ENCODE data around the gene ITPK1. TPM values are rescaled to one million over a fixed set of nuclear protein-coding genes. Genes with fewer than 3 reads are reported as not detected.

The ITPK1 gene
- total RNA-seq, 1 experiment from 2014 or later = 60.1 TPM

DNA sequence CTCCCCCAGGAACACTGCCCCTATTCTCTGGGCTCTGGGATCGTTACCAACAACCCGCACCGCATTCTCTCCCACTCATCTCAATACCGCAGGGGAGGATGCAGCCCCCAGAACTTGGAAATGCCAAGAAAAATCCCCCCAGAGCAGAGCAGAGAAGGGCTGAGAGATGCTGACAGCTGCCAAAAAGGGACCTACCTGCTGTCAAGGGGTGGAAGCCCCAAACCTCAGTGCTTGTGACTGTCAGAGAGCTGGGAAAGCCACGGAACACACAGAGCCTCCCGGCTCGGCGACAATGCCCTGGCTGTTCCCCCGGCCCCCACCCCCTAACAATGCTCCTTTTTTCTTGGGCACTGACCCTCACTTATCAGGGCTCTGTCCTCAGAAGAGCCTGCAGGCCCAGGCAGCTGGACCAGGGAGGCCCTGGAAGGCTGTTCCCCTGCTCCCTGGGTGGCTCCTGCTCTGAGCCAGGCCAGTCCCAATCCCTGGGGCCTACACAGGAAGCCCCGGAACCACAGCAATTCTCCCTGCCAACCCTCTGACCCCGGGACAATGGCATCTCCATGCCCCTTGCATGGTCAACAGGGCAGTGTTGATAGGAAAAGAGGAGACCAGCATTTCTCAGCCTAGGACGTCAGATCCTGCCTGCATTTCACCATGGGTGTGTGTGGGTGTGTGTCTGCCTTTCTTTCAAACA is 78.9 kb downstream of the ITPK1 start:
- no peak for DNase-seq
- Mint-ChIP-seq H3K27me3 (ENCODE audit: insufficient read depth, unreplicated experiment) (no peaks in the 10 kb centered on the region), H3K4me1 (ENCODE audit: low read depth, unreplicated experiment) (peaks cover 36% of the 10 kb centered on the region), H3K27ac (ENCODE audit: unreplicated experiment) (peak overlapping the region; percentile 56), H3K4me3 (ENCODE audit: unreplicated experiment) (no peak overlapping the region), H3K9me3 (ENCODE audit: unreplicated experiment) (no peaks in the 10 kb centered on the region), H3K36me3 (ENCODE audit: insufficient read depth, unreplicated experiment) (no peaks in the 10 kb centered on the region)
- BruUV-seq (replicated peaks) = no TSS peak
- TF ChIP-seq, protein P1, sequence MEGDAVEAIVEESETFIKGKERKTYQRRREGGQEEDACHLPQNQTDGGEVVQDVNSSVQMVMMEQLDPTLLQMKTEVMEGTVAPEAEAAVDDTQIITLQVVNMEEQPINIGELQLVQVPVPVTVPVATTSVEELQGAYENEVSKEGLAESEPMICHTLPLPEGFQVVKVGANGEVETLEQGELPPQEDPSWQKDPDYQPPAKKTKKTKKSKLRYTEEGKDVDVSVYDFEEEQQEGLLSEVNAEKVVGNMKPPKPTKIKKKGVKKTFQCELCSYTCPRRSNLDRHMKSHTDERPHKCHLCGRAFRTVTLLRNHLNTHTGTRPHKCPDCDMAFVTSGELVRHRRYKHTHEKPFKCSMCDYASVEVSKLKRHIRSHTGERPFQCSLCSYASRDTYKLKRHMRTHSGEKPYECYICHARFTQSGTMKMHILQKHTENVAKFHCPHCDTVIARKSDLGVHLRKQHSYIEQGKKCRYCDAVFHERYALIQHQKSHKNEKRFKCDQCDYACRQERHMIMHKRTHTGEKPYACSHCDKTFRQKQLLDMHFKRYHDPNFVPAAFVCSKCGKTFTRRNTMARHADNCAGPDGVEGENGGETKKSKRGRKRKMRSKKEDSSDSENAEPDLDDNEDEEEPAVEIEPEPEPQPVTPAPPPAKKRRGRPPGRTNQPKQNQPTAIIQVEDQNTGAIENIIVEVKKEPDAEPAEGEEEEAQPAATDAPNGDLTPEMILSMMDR (IDR thresholded peaks at IDR 0.05; ENCODE audit: insufficient read depth in 1 of 2, low read depth in 1 of 2, low read length in 1 of 2, severe bottlenecking in 1 of 2, unreplicated experiment in 1 of 2) = no peak
- H3K27me3 ChIP-seq (replicated peaks; ENCODE audit: control insufficient read depth, insufficient read depth, low read length) = no peaks in the 10 kb centered on the region
- H3K36me3 ChIP-seq (ENCODE audit: control insufficient read depth, insufficient read depth, low read length) = no peaks in the 10 kb centered on the region; the same call in 1 of the 2 replicates
- intact Hi-C loops (cut with micrococcal nuclease; ENCODE audit: unreplicated experiment) = loop anchor here (10.0 kb wide), 1 partner anchor 72 kb away; no protein-coding TSS in a partner anchor
- peaks cover 66% of the 10 kb centered on the region for H3K4me1 ChIP-seq
- CTCF ChIA-PET = no interaction called here
- H3K9me3 ChIP-seq = no peaks in the 10 kb centered on the region
- POLR2A ChIA-PET = no interaction called here
- H3K4me3 ChIP-seq (ENCODE audit: low read depth, low read length) = no peak overlapping the region

GRCh38 chr14:93035917-93036651 is 79.6 kb downstream of the ITPK1 start:
- TF ChIP-seq, protein P1 (IDR thresholded peaks at IDR 0.05; ENCODE audit: insufficient read depth in 1 of 2, low read depth in 1 of 2, low read length in 1 of 2, severe bottlenecking in 1 of 2, unreplicated experiment in 1 of 2) = no peak
- ChIA-PET POLR2A (no interaction called here), CTCF (no interaction called here)
- Histone ChIP-seq H3K27me3 (replicated peaks; ENCODE audit: control insufficient read depth, insufficient read depth, low read length) (no peaks in the 10 kb centered on the region), H3K4me3 (ENCODE audit: low read depth, low read length) (no peak overlapping the region), H3K36me3 (ENCODE audit: control insufficient read depth, insufficient read depth, low read length) (no peaks in the 10 kb centered on the region; the same call in 1 of the 2 replicates), H3K4me1 (peaks cover 59% of the 10 kb centered on the region), H3K9me3 (no peaks in the 10 kb centered on the region)
- no TSS peak for BruUV-seq (replicated peaks)
- Mint-ChIP-seq H3K27ac (ENCODE audit: unreplicated experiment) (peak overlapping the region; percentile 56), H3K4me3 (ENCODE audit: unreplicated experiment) (no peak overlapping the region), H3K27me3 (ENCODE audit: insufficient read depth, unreplicated experiment) (no peaks in the 10 kb centered on the region), H3K4me1 (ENCODE audit: low read depth, unreplicated experiment) (peaks cover 37% of the 10 kb centered on the region), H3K9me3 (ENCODE audit: unreplicated experiment) (no peaks in the 10 kb centered on the region), H3K36me3 (ENCODE audit: insufficient read depth, unreplicated experiment) (no peaks in the 10 kb centered on the region)
- intact Hi-C loops (cut with micrococcal nuclease; ENCODE audit: unreplicated experiment) = loop anchor here (10.0 kb wide), 1 partner anchor 71 kb away; no protein-coding TSS in a partner anchor
- DNase-seq = peak; percentile 35 to 67

DNA sequence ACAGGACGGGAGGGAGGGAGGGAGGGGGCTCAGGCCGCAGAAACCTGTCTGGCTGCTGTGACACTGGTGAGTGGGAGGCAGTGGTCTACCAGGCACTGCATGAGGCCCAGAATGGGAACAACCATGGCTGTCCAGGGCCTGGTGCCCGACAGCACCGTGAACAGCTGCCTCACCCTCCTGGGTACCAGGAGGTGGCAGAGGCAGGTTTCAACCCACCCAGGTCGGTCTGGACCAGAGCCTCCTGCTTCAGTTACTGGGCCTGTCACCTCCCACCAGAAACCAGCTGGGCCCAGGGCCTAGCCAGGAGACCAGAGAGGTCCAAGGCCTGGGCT is 80.2 kb downstream of the ITPK1 start:
- Mint-ChIP-seq H3K27ac (ENCODE audit: unreplicated experiment) (no peak overlapping the region), H3K4me3 (ENCODE audit: unreplicated experiment) (no peak overlapping the region), H3K4me1 (ENCODE audit: low read depth, unreplicated experiment) (peaks cover 40% of the 10 kb centered on the region), H3K27me3 (ENCODE audit: insufficient read depth, unreplicated experiment) (no peaks in the 10 kb centered on the region), H3K9me3 (ENCODE audit: unreplicated experiment) (no peaks in the 10 kb centered on the region), H3K36me3 (ENCODE audit: insufficient read depth, unreplicated experiment) (no peaks in the 10 kb centered on the region)
- H3K36me3 ChIP-seq (ENCODE audit: control insufficient read depth, insufficient read depth, low read length) = no peaks in the 10 kb centered on the region; the same call in 1 of the 2 replicates
- H3K9me3 ChIP-seq = no peaks in the 10 kb centered on the region
- TF ChIP-seq, protein P1 (IDR thresholded peaks at IDR 0.05; ENCODE audit: insufficient read depth in 1 of 2, low read depth in 1 of 2, low read length in 1 of 2, severe bottlenecking in 1 of 2, unreplicated experiment in 1 of 2) = no peak
- no peaks in the 10 kb centered on the region for H3K27me3 ChIP-seq (replicated peaks; ENCODE audit: control insufficient read depth, insufficient read depth, low read length)
- peaks cover 58% of the 10 kb centered on the region for H3K4me1 ChIP-seq
- H3K4me3 ChIP-seq (ENCODE audit: low read depth, low read length) = no peak overlapping the region
- intact Hi-C loops (cut with micrococcal nuclease; ENCODE audit: unreplicated experiment) = loop anchor here (10.0 kb wide), 1 partner anchor 71 kb away; no protein-coding TSS in a partner anchor
- POLR2A ChIA-PET = no interaction called here
- BruUV-seq (replicated peaks) = no TSS peak
- CTCF ChIA-PET = interaction anchor here (0.7 kb wide), 1 partner anchor 8 kb away, joined by 3 read pairs; no protein-coding TSS in a partner anchor
- no peak for DNase-seq
